ENCODE data around the gene SEL1L3.

The SEL1L3 gene

GRCh38 chr4:25729564-25729963, 133.2 kb downstream of the SEL1L3 start:
- DNase-seq (ENCODE audit: low spot score) = no peak

- DNase-seq (ENCODE audit: low spot score) = no peak
These were observed 133.9 kb downstream of the SEL1L3 start for GRCh38 chr4:25728886-25729285.

GRCh38 chr4:25727711-25728493, 134.9 kb downstream of the SEL1L3 start:
- DNase-seq (ENCODE audit: low spot score) = no peak

- DNase-seq (ENCODE audit: low spot score) = no peak
These were observed 136.9 kb downstream of the SEL1L3 start for GRCh38 chr4:25725870-25726269.

DNA sequence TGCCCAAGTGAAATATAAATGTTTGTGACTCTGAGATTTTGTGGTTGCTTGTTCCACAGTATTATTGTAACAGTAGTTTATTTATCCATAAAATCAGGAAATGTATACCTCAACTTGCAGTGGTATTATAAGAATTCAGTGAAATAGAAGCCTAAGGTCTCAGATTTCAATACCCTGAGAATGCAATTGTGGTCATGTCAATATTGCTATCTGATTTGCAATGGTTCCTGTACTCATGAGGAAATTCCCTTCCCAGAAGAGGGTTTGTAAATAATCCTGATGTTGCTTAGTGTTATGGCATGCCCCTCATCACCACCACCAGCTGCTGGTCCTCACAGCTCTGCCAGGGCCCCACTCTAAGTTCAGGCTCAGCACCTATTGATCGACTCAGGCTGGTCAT, 139.4 kb downstream of the SEL1L3 start:
- no peak for DNase-seq (ENCODE audit: low spot score)

GRCh38 chr4:25722964-25723363, 139.8 kb downstream of the SEL1L3 start:
- DNase-seq (ENCODE audit: low spot score) = no peak

- DNase-seq (ENCODE audit: low spot score) = no peak
These were observed 149.0 kb downstream of the SEL1L3 start for GRCh38 chr4:25713812-25714211.

DNA sequence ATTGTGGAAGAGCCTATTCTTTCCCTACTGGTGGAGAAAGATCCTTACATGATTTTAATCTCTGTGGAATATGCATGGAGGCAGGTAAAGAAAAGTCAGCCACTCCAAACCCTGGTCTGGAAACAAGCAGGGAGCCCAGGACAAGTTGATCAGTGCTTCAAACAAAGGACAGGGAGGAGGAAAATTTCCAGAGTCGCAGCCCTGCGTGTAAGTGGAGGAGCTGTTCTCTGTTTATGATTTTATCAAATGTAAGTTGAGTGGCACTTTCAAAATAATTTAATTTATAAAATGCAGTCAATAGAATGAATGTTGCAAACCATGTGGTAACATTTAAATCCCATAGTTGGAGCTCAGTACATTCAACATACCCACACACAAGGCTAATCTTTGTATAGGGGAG, 150.2 kb downstream of the SEL1L3 start:
- no peak for DNase-seq (ENCODE audit: low spot score)

- DNase-seq (ENCODE audit: low spot score) = no peak
These were observed 152.2 kb downstream of the SEL1L3 start for GRCh38 chr4:25710637-25711036.

- DNase-seq (ENCODE audit: low spot score) = no peak
These were observed 158.3 kb downstream of the SEL1L3 start for GRCh38 chr4:25704516-25704915.

GRCh38 chr4:25703731-25704388, 158.9 kb downstream of the SEL1L3 start:
- DNase-seq (ENCODE audit: low spot score) = no peak

DNA sequence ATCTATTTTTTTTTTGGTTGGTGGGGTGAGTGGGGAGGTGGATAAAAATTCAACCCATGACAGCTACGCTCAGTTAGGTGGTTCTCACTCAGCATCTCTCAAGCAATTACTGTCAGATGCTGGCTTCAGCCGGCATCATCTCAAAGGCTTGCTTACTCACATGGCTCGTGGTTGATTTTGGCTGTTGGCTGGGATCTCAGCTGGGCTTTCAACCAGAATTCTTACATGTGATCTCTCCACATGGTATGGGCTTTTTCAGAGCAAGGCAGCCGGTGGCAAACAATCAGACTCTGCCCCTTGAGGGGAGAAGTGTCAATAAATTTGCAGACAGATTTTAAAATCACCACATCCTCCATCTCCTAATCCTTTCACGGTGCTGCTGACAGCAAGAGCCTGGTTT, 159.9 kb downstream of the SEL1L3 start:
- no peak for DNase-seq (ENCODE audit: low spot score)

DNA sequence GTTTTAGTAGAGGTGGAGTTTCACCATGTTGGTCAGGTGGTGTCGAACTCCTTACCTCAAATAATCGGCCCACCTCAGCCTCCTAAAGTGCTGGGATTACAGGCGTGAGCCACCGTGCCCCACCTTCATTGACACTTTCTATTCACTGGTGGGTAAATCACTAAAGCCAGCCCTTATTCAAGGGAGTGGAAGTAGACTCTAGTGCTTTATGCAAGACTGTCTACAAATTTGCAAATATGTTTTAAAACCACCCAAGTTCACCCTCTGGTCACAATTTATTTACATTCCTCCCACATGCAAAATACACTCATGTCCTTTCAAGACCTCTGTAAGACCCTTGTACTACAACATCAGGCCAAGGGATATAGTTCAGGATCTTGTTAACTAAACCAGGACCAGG, 162.1 kb downstream of the SEL1L3 start:
- no peak for DNase-seq (ENCODE audit: low spot score)

GRCh38 chr4:25697516-25697915, 165.3 kb downstream of the SEL1L3 start:
- DNase-seq (ENCODE audit: low spot score) = no peak

Data from CD4-positive, alpha-beta T cell treated with Interleukin-6 at 100 ng/mL for 8 hours (primary cell).